GM19239 (cell line): ENCODE measurements around the gene MAPK11.

ENCODE experiments used
- DNase-seq: peaks from one replicate; pipeline ENCODE4 v3.0.0; 2011; ENCODE audit warnings: low spot score; ENCODE audit not compliant: insufficient read length
- FAIRE-seq: peaks from 2 replicates; lab custom pipeline; 2011; peaks lifted over from hg19 to GRCh38; lab: Jason Lieb, UNC

Gene MAPK11

GRCh38 chr22:50229370-50229769 is 40.8 kb downstream of the MAPK11 start:
- DNase-seq (no peak), FAIRE-seq (no peak)

- no peak for DNase-seq
- no peak for FAIRE-seq
Measured at GRCh38 chr22:50228366-50228765, 41.8 kb downstream of the MAPK11 start.

GRCh38 chr22:50227579-50228215 is 42.5 kb downstream of the MAPK11 start:
- DNase-seq (no peak), FAIRE-seq (no peak)

- FAIRE-seq (no peak), DNase-seq (no peak)
Measured at GRCh38 chr22:50226875-50227165, 43.4 kb downstream of the MAPK11 start.

- no peak for FAIRE-seq
- DNase-seq, result no peak
Measured at GRCh38 chr22:50226063-50226874, 43.9 kb downstream of the MAPK11 start.

- DNase-seq (no peak), FAIRE-seq (no peak)
Measured at GRCh38 chr22:50225200-50225969, 44.8 kb downstream of the MAPK11 start.

- FAIRE-seq (no peak), DNase-seq (no peak)
Measured at GRCh38 chr22:50224071-50224470, 46.1 kb downstream of the MAPK11 start.

- FAIRE-seq, result no peak
- DNase-seq, result no peak
Measured at GRCh38 chr22:50222508-50222907, 47.7 kb downstream of the MAPK11 start.

- FAIRE-seq (no peak), DNase-seq (no peak)
Measured at GRCh38 chr22:50221410-50222300, 48.5 kb downstream of the MAPK11 start.

- no peak for DNase-seq
- no peak for FAIRE-seq
Measured at GRCh38 chr22:50220603-50221409, 49.4 kb downstream of the MAPK11 start.

GRCh38 chr22:50219800-50220602 is 50.2 kb downstream of the MAPK11 start:
- DNase-seq, result no peak
- no peak for FAIRE-seq

- no peak for DNase-seq
- no peak for FAIRE-seq
Measured at GRCh38 chr22:50218996-50219727, 51.0 kb downstream of the MAPK11 start.

GRCh38 chr22:50218153-50218995 is 51.8 kb downstream of the MAPK11 start:
- FAIRE-seq, result no peak

GRCh38 chr22:50217543-50218152 is 52.5 kb downstream of the MAPK11 start:
- DNase-seq, result no peak
- FAIRE-seq, result no peak

More at GRCh38 chr22:50218153-50218995, 51.8 kb downstream of the MAPK11 start:
- no peak for DNase-seq

- FAIRE-seq (no peak), DNase-seq (no peak)
Measured at GRCh38 chr22:50216684-50217520, 53.3 kb downstream of the MAPK11 start.
